Mesenchymal stem cell (in vitro differentiated cells and primary cell): ENCODE data around the gene KDM4C.

Source experiments
- DNase-seq: peaks from one replicate; pipeline ENCODE4 v3.0.0-alpha.2; 2013
- H2AFZ ChIP-seq: one replicate; pipeline ENCODE4 v1.6.1; 2013; ENCODE audit warnings: low read depth, mild to moderate bottlenecking, control low read depth, inconsistent platforms, low read length, moderate library complexity
- H2AK5ac ChIP-seq: 2 replicates; pipeline ENCODE4 v1.6.1; 2013; ENCODE audit warnings: low read length, moderate library complexity, mild to moderate bottlenecking, inconsistent platforms; ENCODE audit not compliant: severe bottlenecking
- H2BK120ac ChIP-seq: one replicate; pipeline ENCODE4 v1.6.1; 2013; ENCODE audit warnings: low read depth, mild to moderate bottlenecking, inconsistent platforms, low read length, moderate library complexity
- H2BK12ac ChIP-seq, 2 experiments: one replicate each; pipeline ENCODE4 v1.6.1; 2013; ENCODE audit warnings: inconsistent platforms in 2 of 2, low read length in 2 of 2, mild to moderate bottlenecking in 2 of 2, moderate library complexity in 2 of 2, control low read depth in 1 of 2
- H2BK15ac ChIP-seq: one replicate; pipeline ENCODE4 v1.6.1; 2013; ENCODE audit warnings: mild to moderate bottlenecking, low read depth, inconsistent platforms; ENCODE audit not compliant: poor library complexity, severe bottlenecking
- H2BK5ac ChIP-seq: 2 replicates; pipeline ENCODE4 v1.6.1; 2013; ENCODE audit warnings: low read depth, mild to moderate bottlenecking, low read length, control low read depth, inconsistent platforms; ENCODE audit not compliant: poor library complexity, severe bottlenecking
- H3K14ac ChIP-seq, 2 experiments: one replicate each; pipeline ENCODE4 v1.6.1; 2013; ENCODE audit warnings: inconsistent platforms in 2 of 2, low read length in 2 of 2, control low read depth in 1 of 2, mild to moderate bottlenecking in 1 of 2, moderate library complexity in 1 of 2
- H3K18ac ChIP-seq, 2 experiments: one replicate each; pipeline ENCODE4 v1.6.1; 2013; ENCODE audit warnings: inconsistent platforms in 2 of 2, low read length in 2 of 2, control low read depth in 1 of 2, low read depth in 1 of 2, mild to moderate bottlenecking in 1 of 2
- H3K23ac ChIP-seq, 2 experiments: one replicate each; pipeline ENCODE4 v1.6.1; 2013; ENCODE audit warnings: inconsistent platforms in 2 of 2, low read length in 2 of 2, mild to moderate bottlenecking in 2 of 2, moderate library complexity in 2 of 2, control low read depth in 1 of 2
- H3K27ac ChIP-seq: 2 replicates; pipeline ENCODE4 v1.5.1; 2013; ENCODE audit warnings: mild to moderate bottlenecking, moderate library complexity, low read length, control low read depth, inconsistent platforms; ENCODE audit not compliant: poor library complexity, severe bottlenecking
- H3K27me3 ChIP-seq, 2 experiments: 2 replicates each; pipeline versions ENCODE4 v1.6.1 to v1.7.0; 2013; ENCODE audit warnings: low read length in 2 of 2, mild to moderate bottlenecking in 2 of 2, moderate library complexity in 2 of 2, control low read depth in 1 of 2, inconsistent platforms in 1 of 2; ENCODE audit not compliant: control insufficient read depth in 1 of 2, insufficient read depth in 1 of 2
- H3K36me3 ChIP-seq, 2 experiments: 2 replicates each; pipeline versions ENCODE4 v1.6.1 to v1.7.0; 2013; ENCODE audit warnings: low read length in 2 of 2, control low read depth in 1 of 2, inconsistent platforms in 1 of 2, low read depth in 1 of 2, mild to moderate bottlenecking in 1 of 2; ENCODE audit not compliant: insufficient read depth in 2 of 2, control insufficient read depth in 1 of 2
- H3K4ac ChIP-seq, 2 experiments: one replicate each; pipeline ENCODE4 v1.6.1; 2013; ENCODE audit warnings: inconsistent platforms in 2 of 2, low read length in 2 of 2, mild to moderate bottlenecking in 2 of 2, moderate library complexity in 2 of 2, control low read depth in 1 of 2, low read depth in 1 of 2
- H3K4me1 ChIP-seq: 2 replicates; pipeline ENCODE4 v1.6.1; 2013; ENCODE audit warnings: low read depth, low read length, control low read depth; ENCODE audit not compliant: control insufficient read depth, insufficient read depth
- H3K4me2 ChIP-seq: 2 replicates; pipeline ENCODE4 v1.6.1; 2013; ENCODE audit warnings: low read length, mild to moderate bottlenecking, inconsistent platforms; ENCODE audit not compliant: poor library complexity, severe bottlenecking
- H3K4me3 ChIP-seq, 2 experiments: 2 replicates each; pipeline versions ENCODE4 v1.5.1 to v1.7.0; 2013; ENCODE audit warnings: low read length in 2 of 2, mild to moderate bottlenecking in 2 of 2, control low read depth in 1 of 2, low read depth in 1 of 2; ENCODE audit not compliant: insufficient read depth in 1 of 2
- H3K79me1 ChIP-seq: replicated peaks from 2 replicates; pipeline ENCODE4 v1.6.1; 2013; ENCODE audit warnings: mild to moderate bottlenecking, control low read depth, low read length, inconsistent platforms; ENCODE audit not compliant: poor library complexity, severe bottlenecking
- H3K9ac ChIP-seq: 2 replicates; pipeline ENCODE4 v1.7.0; 2013; ENCODE audit warnings: mild to moderate bottlenecking, low read length, moderate library complexity
- H3K9me3 ChIP-seq: 2 replicates; pipeline ENCODE4 v1.7.0; 2013; ENCODE audit warnings: mild to moderate bottlenecking, low read length; ENCODE audit not compliant: control insufficient read depth
- H4K8ac ChIP-seq: one replicate; pipeline ENCODE4 v1.6.1; 2013; ENCODE audit warnings: inconsistent platforms, mild to moderate bottlenecking, low read length, moderate library complexity
- H4K91ac ChIP-seq: one replicate; pipeline ENCODE4 v1.6.1; 2013; ENCODE audit warnings: mild to moderate bottlenecking, low read length, inconsistent platforms
- WGBS: methylation state at CpG from one replicate; pipeline ENCODE4 v1.1.7; 2013; ENCODE audit warnings: mixed read lengths; 5-methylcytosine and 5-hydroxymethylcytosine counted together

Gene KDM4C

GRCh38 chr9:6997330-6997729, 239.6 kb downstream of the KDM4C start:
- WGBS, result 97% methylated on average over 1 of the region's 1 CpG
- Histone ChIP-seq H4K8ac (no peak overlapping the region), H3K27ac (no peak overlapping the region), H2AK5ac (no peak overlapping the region), H3K4me3 (no peak overlapping the region), H3K4ac (no peak overlapping the region), H2BK12ac (no peak overlapping the region), H3K4me2 (no peak overlapping the region), H3K9me3 (no peaks in the 10 kb centered on the region), H3K18ac (no peak overlapping the region), H3K4me1 (no peaks in the 10 kb centered on the region), H4K91ac (no peak overlapping the region), H2BK15ac (no peak overlapping the region), H2AFZ (no peak overlapping the region), H2BK120ac (no peak overlapping the region), H3K27me3 (no peaks in the 10 kb centered on the region), H3K36me3 (peaks cover 0 to 41% of the 10 kb centered on the region in 2 experiments), H3K14ac (no peak overlapping the region), H3K79me1 (no peaks in the 10 kb centered on the region), H3K23ac (no peak overlapping the region), H3K9ac (no peak overlapping the region), H2BK5ac (no peak overlapping the region)
- DNase-seq, result no peak

- no peak for DNase-seq
- H3K4me1 ChIP-seq, result no peaks in the 10 kb centered on the region
- H3K9ac ChIP-seq, result no peak overlapping the region
Measured at GRCh38 chr9:6999794-7000193, 242.0 kb downstream of the KDM4C start.

GRCh38 chr9:7001571-7001970, 243.8 kb downstream of the KDM4C start:
- H3K36me3 ChIP-seq, result peaks cover 3 to 10% of the 10 kb centered on the region in 2 experiments
- no peak overlapping the region for H3K18ac ChIP-seq
- H3K79me1 ChIP-seq, result no peaks in the 10 kb centered on the region
- H2AK5ac ChIP-seq, result no peak overlapping the region
- no peak overlapping the region for H2BK12ac ChIP-seq
- H3K4me2 ChIP-seq, result no peak overlapping the region
- no peak overlapping the region for H4K8ac ChIP-seq
- H2BK5ac ChIP-seq, result no peak overlapping the region
- 100% methylated on average over 1 of the region's 1 CpG for WGBS
- H2BK120ac ChIP-seq, result no peak overlapping the region
- H4K91ac ChIP-seq, result no peak overlapping the region
- no peak overlapping the region for H3K27ac ChIP-seq
- no peak overlapping the region for H3K9ac ChIP-seq
- H3K23ac ChIP-seq, result no peak overlapping the region
- no peak overlapping the region for H3K4me3 ChIP-seq
- no peaks in the 10 kb centered on the region for H3K4me1 ChIP-seq
- H3K4ac ChIP-seq, result no peak overlapping the region
- no peaks in the 10 kb centered on the region for H3K27me3 ChIP-seq
- no peaks in the 10 kb centered on the region for H3K9me3 ChIP-seq
- no peak overlapping the region for H3K14ac ChIP-seq
- H2BK15ac ChIP-seq, result no peak overlapping the region
- H2AFZ ChIP-seq, result no peak overlapping the region
- DNase-seq, result no peak

More at GRCh38 chr9:6999794-7000193, 242.0 kb downstream of the KDM4C start:
- H4K91ac ChIP-seq, result no peak overlapping the region
- no peak overlapping the region for H3K27ac ChIP-seq
- H2BK15ac ChIP-seq, result no peak overlapping the region
- H4K8ac ChIP-seq, result no peak overlapping the region
- H3K79me1 ChIP-seq, result no peaks in the 10 kb centered on the region
- no peaks in the 10 kb centered on the region for H3K27me3 ChIP-seq
- no peak overlapping the region for H3K4me3 ChIP-seq
- no peak overlapping the region for H3K18ac ChIP-seq
- no peak overlapping the region for H3K4me2 ChIP-seq
- H3K36me3 ChIP-seq, result peaks cover 3 to 25% of the 10 kb centered on the region in 2 experiments
- no peak overlapping the region for H2BK5ac ChIP-seq
- no peak overlapping the region for H3K23ac ChIP-seq
- H2AFZ ChIP-seq, result no peak overlapping the region
- H3K14ac ChIP-seq, result no peak overlapping the region
- H2BK12ac ChIP-seq, result no peak overlapping the region
- no peak overlapping the region for H2BK120ac ChIP-seq
- H3K9me3 ChIP-seq, result no peaks in the 10 kb centered on the region
- H2AK5ac ChIP-seq, result no peak overlapping the region
- 89% methylated on average over 1 of the region's 2 CpGs for WGBS
- H3K4ac ChIP-seq, result no peak overlapping the region

- Histone ChIP-seq H3K79me1 (no peaks in the 10 kb centered on the region), H2BK15ac (no peak overlapping the region), H3K23ac (no peak overlapping the region), H3K18ac (no peak overlapping the region), H3K14ac (no peak overlapping the region), H2AFZ (no peak overlapping the region), H2BK120ac (no peak overlapping the region), H2BK5ac (no peak overlapping the region), H3K4me2 (no peak overlapping the region), H3K4ac (no peak overlapping the region), H3K9me3 (no peaks in the 10 kb centered on the region), H3K27ac (no peak overlapping the region), H3K36me3 (peaks cover 11 to 18% of the 10 kb centered on the region in 2 experiments), H3K27me3 (no peaks in the 10 kb centered on the region), H3K4me3 (no peak overlapping the region), H4K91ac (no peak overlapping the region), H2BK12ac (no peak overlapping the region), H4K8ac (no peak overlapping the region), H3K4me1 (no peaks in the 10 kb centered on the region), H2AK5ac (no peak overlapping the region), H3K9ac (no peak overlapping the region)
- 86% methylated on average over 1 of the region's 2 CpGs for WGBS
- no peak for DNase-seq
Measured at GRCh38 chr9:7003861-7004260, 246.1 kb downstream of the KDM4C start.
